HepG2 (cell line): Measurements from ENCODE around the gene SLC9C2. TPM values are rescaled to one million over a fixed set of nuclear protein-coding genes. Genes with fewer than 3 reads are reported as not detected.

Experiments
- ATAC-seq: fragments of 200-7000 bp; cut with Tn5 transposase; 3 replicates; pipeline ENCODE4 v1.9.1; 2020; ENCODE audit warnings: mild to moderate bottlenecking, moderate library complexity
- BruUV-seq: library from RNA; stranded (reverse); fragments of 400-500 nt; replicated peaks from 2 replicates; lab custom pipeline; 2021; lab: Mats Ljungman, UMichigan
- CTCF ChIA-PET: fragments of 300-600 bp; formaldehyde crosslinking; extraction: SDS; loops from one replicate; lab custom pipeline; 2021; ENCODE audit warnings: low total read pairs, inconsistent platforms, low intra/inter-chr PET ratio; lab: Yijun Ruan, JAX
- POLR2A ChIA-PET: fragments of 350-600 bp; sonication (Branson Sonifier 250); formaldehyde crosslinking; loops from one replicate; lab custom pipeline; 2020; ENCODE audit warnings: antibody characterized with exemption, inconsistent platforms; lab: Yijun Ruan, JAX
- DNase-seq: peaks from one replicate; pipeline ENCODE4 v3.0.0-alpha.2; 2015; ENCODE audit warnings: low spot score
- FAIRE-seq: peaks from 3 replicates; lab custom pipeline; 2011; peaks lifted over from hg19 to GRCh38; lab: Jason Lieb, UNC
- H2AFZ ChIP-seq: one replicate; pipeline ENCODE4 v1.6.1; 2011; ENCODE audit warnings: low read length, inconsistent platforms
- H3K27ac ChIP-seq: fragments of 300-600 bp; 3 replicates; pipeline ENCODE4 v1.8.0; 2011; ENCODE audit warnings: mixed run types, mild to moderate bottlenecking, mixed read lengths, low read length, inconsistent platforms; ENCODE audit not compliant: insufficient read depth; ENCODE audit errors: extremely low read length
- H3K27me3 ChIP-seq, 2 experiments: fragments of 200-600 bp in 1 of 2; 2 replicates in 1 of 2; 3 replicates in 1 of 2; pipeline versions ENCODE4 v1.6.0 to v1.8.0; 2011; ENCODE audit warnings: low read length in 2 of 2, mild to moderate bottlenecking in 2 of 2, moderate library complexity in 2 of 2, inconsistent platforms in 1 of 2; ENCODE audit not compliant: insufficient read depth in 2 of 2, control insufficient read depth in 1 of 2
- H3K36me3 ChIP-seq, 2 experiments: fragments of 200-600 bp in 1 of 2; replicated peaks in 1 of 2; 2 replicates in 1 of 2; 3 replicates in 1 of 2; pipeline versions ENCODE4 v1.5.1 to v1.8.0; 2011; ENCODE audit warnings: low read length in 2 of 2, inconsistent platforms in 1 of 2; ENCODE audit not compliant: insufficient read depth in 2 of 2, control insufficient read depth in 1 of 2
- H3K4me1 ChIP-seq: 2 replicates; pipeline ENCODE4 v1.5.1; 2012; ENCODE audit warnings: low read length, inconsistent platforms; ENCODE audit not compliant: insufficient read depth
- H3K4me2 ChIP-seq: 2 replicates; pipeline ENCODE4 v1.6.0; 2011; ENCODE audit warnings: low read depth, low read length, inconsistent platforms
- H3K4me3 ChIP-seq, 3 experiments: fragments of 200-600 bp in 1 of 3; sonication (generic), shearing (Covaris generic) in 1 of 3; replicated peaks in 1 of 3; 2 replicates each; pipeline ENCODE4 v1.5.1; 2011 to 2016; ENCODE audit warnings: low read length in 3 of 3, inconsistent platforms in 2 of 3, low read depth in 2 of 3, mild to moderate bottlenecking in 2 of 3, control low read depth in 1 of 3, mixed read lengths in 1 of 3; ENCODE audit not compliant: insufficient read depth in 1 of 3
- H3K79me2 ChIP-seq: one replicate; pipeline ENCODE4 v1.6.1; 2011; ENCODE audit warnings: low read length, inconsistent platforms; ENCODE audit not compliant: insufficient read depth
- H3K9ac ChIP-seq: 2 replicates; pipeline ENCODE4 v1.6.0; 2011; ENCODE audit warnings: mild to moderate bottlenecking, low read depth, low read length, inconsistent platforms; ENCODE audit not compliant: insufficient read depth
- H3K9me3 ChIP-seq: 2 replicates; pipeline ENCODE4 v1.5.1; 2012; ENCODE audit warnings: mild to moderate bottlenecking, low read length
- H4K20me1 ChIP-seq: 2 replicates; pipeline ENCODE4 v1.6.0; 2011; ENCODE audit warnings: inconsistent platforms, mild to moderate bottlenecking, low read length, moderate library complexity; ENCODE audit not compliant: insufficient read depth
- ETV6 ChIP-seq: sonication (generic); formaldehyde crosslinking; conservative IDR thresholded peaks from 2 replicates; pipeline ENCODE4 v1.4.0; 2020; ENCODE audit warnings: missing genetic modification reagents
- MXD4 ChIP-seq: IDR thresholded peaks from 2 replicates; pipeline ENCODE4 v1.6.1; 2016; ENCODE audit warnings: mild to moderate bottlenecking, missing biosample characterization, missing genetic modification reagents
- MYNN ChIP-seq: sonication (generic); formaldehyde crosslinking; IDR thresholded peaks from 2 replicates; pipeline ENCODE4 v1.4.0; 2020; ENCODE audit warnings: mild to moderate bottlenecking, low read depth, missing genetic modification reagents
- RARA ChIP-seq: IDR thresholded peaks from 2 replicates; pipeline ENCODE4 v1.6.1; 2016; ENCODE audit warnings: missing genetic modification reagents, missing compliant biosample characterization
- REXO4 ChIP-seq: sonication (generic); formaldehyde crosslinking; IDR thresholded peaks from 2 replicates; pipeline ENCODE4 v1.8.0; 2022; ENCODE audit warnings: missing genetic modification reagents, mild to moderate bottlenecking, borderline replicate concordance
- TBX3 ChIP-seq: fragments of 450-650 bp; IDR thresholded peaks from 2 replicates; pipeline ENCODE4 v1.6.1; 2017; ENCODE audit warnings: antibody characterized with exemption, mild to moderate bottlenecking, inconsistent platforms, borderline replicate concordance
- ZNF720 ChIP-seq: sonication (generic); formaldehyde crosslinking; IDR thresholded peaks from 2 replicates; pipeline ENCODE4 v1.4.0; 2020; ENCODE audit warnings: missing genetic modification reagents
- ZNF790 ChIP-seq: sonication (generic); formaldehyde crosslinking; IDR thresholded peaks from 2 replicates; pipeline ENCODE4 v1.8.0; 2022; ENCODE audit warnings: missing genetic modification reagents, mild to moderate bottlenecking, borderline replicate concordance
- ZSCAN9 ChIP-seq: IDR thresholded peaks from 2 replicates; pipeline ENCODE4 v1.6.1; 2016; ENCODE audit warnings: borderline replicate concordance
- WGBS: methylation state at CpG from one replicate; pipeline ENCODE4 v1.1.6; 2017; ENCODE audit warnings: low lambda C conversion rate; 5-methylcytosine and 5-hydroxymethylcytosine counted together
- in situ Hi-C: cut with HindIII; loops from 2 replicates; pipeline ENCODE4 v1.10.0; 2017; ENCODE audit warnings: low pct_unique_long_range_greater_than_20kb; ENCODE audit not compliant: extremely low pct_ligation_motif_present
- intact Hi-C: fragments of 100-400 bp; cut with micrococcal nuclease; formaldehyde crosslinking; loops from one replicate; pipeline ENCODE4 v1.10.0; 2022; ENCODE audit not compliant: unreplicated experiment
- polyA plus RNA-seq, 8 experiments: library from polyadenylated mRNA; depleted of rRNA in 3 of 8; stranded (reverse) in 7 of 8; unstranded in 1 of 8; fragments of >200 nt; fragmentation: Illumina TruSeq in 4 of 8; extraction: Trizol in 4 of 8; gene quantifications; 2 replicates each; pipeline versions ENCODE4 v1.2.1 to v1.2.3, GENCODE V29; 2011 to 2016; ENCODE audit warnings: low read depth in 4 of 8, missing spikeins in 1 of 8, mixed read lengths in 1 of 8; ENCODE audit not compliant: insufficient read depth in 1 of 8
- total RNA-seq, 5 experiments: library from RNA; depleted of rRNA; stranded (reverse); fragments of >200 nt; fragmentation: Illumina TruSeq; extraction: Trizol; gene quantifications; 2 replicates each; pipeline ENCODE4 v1.2.3, GENCODE V29; 2016; ENCODE audit warnings: low read depth in 1 of 5
- TF ChIP-seq, protein P1 (sequence below): sonication (generic); formaldehyde crosslinking; IDR thresholded peaks from 2 replicates; pipeline ENCODE4 v1.4.0; 2020; ENCODE audit warnings: missing genetic modification reagents
- TF ChIP-seq, protein P2 (sequence below): sonication (generic); formaldehyde crosslinking; IDR thresholded peaks from 2 replicates; pipeline ENCODE4 v1.4.0; 2020; ENCODE audit warnings: missing genetic modification reagents
- TF ChIP-seq, protein P3 (sequence below): sonication (generic); formaldehyde crosslinking; IDR thresholded peaks from 2 replicates; pipeline ENCODE4 v1.8.0; 2022; ENCODE audit warnings: mild to moderate bottlenecking, missing genetic modification reagents; ENCODE audit not compliant: insufficient replicate concordance
- TF ChIP-seq, protein P4 (sequence below): sonication (generic); formaldehyde crosslinking; IDR thresholded peaks from 2 replicates; pipeline ENCODE4 v1.4.0; 2020; ENCODE audit warnings: low read depth, mild to moderate bottlenecking, missing genetic modification reagents
- TF ChIP-seq, protein P5 (sequence below): sonication (generic); formaldehyde crosslinking; IDR thresholded peaks from 2 replicates; pipeline ENCODE4 v1.4.0; 2020; ENCODE audit warnings: mild to moderate bottlenecking, low read depth, missing genetic modification reagents

SLC9C2 gene
- total and polyA plus RNA-seq, 2 of the 13 experiments (the other 11 are each of a cell fraction or from before 2014, with no cell fraction given), result 0.03 TPM; not detected in 1

DNA sequence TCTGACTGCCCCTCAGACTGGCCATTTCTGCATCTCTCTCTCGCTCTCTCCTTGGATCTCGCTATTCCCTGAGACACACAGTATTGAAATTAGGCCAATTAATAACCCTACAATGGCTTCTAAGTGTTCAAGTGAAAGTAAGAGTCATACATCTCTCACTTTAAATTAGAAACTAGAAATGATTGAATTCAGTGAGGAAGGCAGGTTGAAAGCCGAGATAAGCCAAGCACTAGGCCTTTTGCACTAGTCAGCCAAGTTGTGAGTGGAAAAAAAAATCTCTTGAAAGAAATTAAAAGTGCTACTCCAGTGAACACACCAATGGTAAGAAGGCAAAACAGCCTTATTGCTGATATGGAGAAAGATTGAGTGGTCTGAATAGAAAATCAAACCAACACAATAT is 51.2 kb downstream of the SLC9C2 start (continued):
- TF ChIP-seq, protein P1, sequence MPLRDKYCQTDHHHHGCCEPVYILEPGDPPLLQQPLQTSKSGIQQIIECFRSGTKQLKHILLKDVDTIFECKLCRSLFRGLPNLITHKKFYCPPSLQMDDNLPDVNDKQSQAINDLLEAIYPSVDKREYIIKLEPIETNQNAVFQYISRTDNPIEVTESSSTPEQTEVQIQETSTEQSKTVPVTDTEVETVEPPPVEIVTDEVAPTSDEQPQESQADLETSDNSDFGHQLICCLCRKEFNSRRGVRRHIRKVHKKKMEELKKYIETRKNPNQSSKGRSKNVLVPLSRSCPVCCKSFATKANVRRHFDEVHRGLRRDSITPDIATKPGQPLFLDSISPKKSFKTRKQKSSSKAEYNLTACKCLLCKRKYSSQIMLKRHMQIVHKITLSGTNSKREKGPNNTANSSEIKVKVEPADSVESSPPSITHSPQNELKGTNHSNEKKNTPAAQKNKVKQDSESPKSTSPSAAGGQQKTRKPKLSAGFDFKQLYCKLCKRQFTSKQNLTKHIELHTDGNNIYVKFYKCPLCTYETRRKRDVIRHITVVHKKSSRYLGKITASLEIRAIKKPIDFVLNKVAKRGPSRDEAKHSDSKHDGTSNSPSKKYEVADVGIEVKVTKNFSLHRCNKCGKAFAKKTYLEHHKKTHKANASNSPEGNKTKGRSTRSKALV, result no peak
- TF ChIP-seq, protein P2, sequence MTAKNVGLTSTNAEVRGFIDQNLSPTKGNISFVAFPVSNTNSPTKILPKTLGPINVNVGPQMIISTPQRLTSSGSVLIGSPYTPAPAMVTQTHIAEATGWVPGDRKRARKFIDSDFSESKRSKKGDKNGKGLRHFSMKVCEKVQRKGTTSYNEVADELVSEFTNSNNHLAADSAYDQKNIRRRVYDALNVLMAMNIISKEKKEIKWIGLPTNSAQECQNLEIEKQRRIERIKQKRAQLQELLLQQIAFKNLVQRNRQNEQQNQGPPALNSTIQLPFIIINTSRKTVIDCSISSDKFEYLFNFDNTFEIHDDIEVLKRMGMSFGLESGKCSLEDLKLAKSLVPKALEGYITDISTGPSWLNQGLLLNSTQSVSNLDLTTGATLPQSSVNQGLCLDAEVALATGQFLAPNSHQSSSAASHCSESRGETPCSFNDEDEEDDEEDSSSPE, result no peak
- TF ChIP-seq, protein P3, sequence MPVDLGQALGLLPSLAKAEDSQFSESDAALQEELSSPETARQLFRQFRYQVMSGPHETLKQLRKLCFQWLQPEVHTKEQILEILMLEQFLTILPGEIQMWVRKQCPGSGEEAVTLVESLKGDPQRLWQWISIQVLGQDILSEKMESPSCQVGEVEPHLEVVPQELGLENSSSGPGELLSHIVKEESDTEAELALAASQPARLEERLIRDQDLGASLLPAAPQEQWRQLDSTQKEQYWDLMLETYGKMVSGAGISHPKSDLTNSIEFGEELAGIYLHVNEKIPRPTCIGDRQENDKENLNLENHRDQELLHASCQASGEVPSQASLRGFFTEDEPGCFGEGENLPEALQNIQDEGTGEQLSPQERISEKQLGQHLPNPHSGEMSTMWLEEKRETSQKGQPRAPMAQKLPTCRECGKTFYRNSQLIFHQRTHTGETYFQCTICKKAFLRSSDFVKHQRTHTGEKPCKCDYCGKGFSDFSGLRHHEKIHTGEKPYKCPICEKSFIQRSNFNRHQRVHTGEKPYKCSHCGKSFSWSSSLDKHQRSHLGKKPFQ (CRISPR knock-in tag), result no peak
- no peak for TF ChIP-seq REXO4 (CRISPR knock-in tag)
- TF ChIP-seq MYNN, result no peak
- TF ChIP-seq, protein P4, sequence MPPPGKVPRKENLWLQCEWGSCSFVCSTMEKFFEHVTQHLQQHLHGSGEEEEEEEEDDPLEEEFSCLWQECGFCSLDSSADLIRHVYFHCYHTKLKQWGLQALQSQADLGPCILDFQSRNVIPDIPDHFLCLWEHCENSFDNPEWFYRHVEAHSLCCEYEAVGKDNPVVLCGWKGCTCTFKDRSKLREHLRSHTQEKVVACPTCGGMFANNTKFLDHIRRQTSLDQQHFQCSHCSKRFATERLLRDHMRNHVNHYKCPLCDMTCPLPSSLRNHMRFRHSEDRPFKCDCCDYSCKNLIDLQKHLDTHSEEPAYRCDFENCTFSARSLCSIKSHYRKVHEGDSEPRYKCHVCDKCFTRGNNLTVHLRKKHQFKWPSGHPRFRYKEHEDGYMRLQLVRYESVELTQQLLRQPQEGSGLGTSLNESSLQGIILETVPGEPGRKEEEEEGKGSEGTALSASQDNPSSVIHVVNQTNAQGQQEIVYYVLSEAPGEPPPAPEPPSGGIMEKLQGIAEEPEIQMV (CRISPR knock-in tag), result no peak

DNA sequence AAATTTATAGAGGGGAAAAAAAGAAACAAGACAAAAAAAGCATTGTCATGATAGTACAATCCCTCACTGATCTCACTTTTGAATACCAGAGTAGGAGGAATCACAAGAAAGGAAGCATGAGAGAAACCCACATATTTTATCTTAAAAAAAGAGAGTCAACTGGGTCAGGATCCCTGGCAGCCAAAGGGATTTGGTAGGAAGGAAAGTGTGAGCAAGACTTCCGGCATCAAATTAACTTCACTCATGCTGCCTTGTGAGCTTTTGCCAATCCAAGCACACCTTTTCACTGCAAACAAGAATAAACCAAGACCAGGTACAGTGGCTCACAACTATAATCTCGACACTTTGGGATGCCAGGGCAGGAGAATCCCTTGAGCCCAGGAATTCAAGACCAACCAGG is 53.1 kb downstream of the SLC9C2 start:
- in situ Hi-C loops, result no loop called here
- Histone ChIP-seq H4K20me1 (no peaks in the 10 kb centered on the region), H3K9me3 (no peaks in the 10 kb centered on the region), H3K79me2 (no peaks in the 10 kb centered on the region), H3K27me3 (no peaks in the 10 kb centered on the region), H3K9ac (no peak overlapping the region), H3K4me2 (no peak overlapping the region), H2AFZ (no peak overlapping the region), H3K4me3 (no peak overlapping the region), H3K4me1 (no peaks in the 10 kb centered on the region), H3K36me3 (no peaks in the 10 kb centered on the region), H3K27ac (no peak overlapping the region)
- DNase-seq (no peak), FAIRE-seq (no peak), ATAC-seq (no peak)
- WGBS, result 23% methylated on average over 2 of the region's 2 CpGs
- CTCF ChIA-PET, result no interaction called here
- POLR2A ChIA-PET, result no interaction called here
- no TSS peak for BruUV-seq
- intact Hi-C loops, result no loop called here
- TF ChIP-seq, protein P5, sequence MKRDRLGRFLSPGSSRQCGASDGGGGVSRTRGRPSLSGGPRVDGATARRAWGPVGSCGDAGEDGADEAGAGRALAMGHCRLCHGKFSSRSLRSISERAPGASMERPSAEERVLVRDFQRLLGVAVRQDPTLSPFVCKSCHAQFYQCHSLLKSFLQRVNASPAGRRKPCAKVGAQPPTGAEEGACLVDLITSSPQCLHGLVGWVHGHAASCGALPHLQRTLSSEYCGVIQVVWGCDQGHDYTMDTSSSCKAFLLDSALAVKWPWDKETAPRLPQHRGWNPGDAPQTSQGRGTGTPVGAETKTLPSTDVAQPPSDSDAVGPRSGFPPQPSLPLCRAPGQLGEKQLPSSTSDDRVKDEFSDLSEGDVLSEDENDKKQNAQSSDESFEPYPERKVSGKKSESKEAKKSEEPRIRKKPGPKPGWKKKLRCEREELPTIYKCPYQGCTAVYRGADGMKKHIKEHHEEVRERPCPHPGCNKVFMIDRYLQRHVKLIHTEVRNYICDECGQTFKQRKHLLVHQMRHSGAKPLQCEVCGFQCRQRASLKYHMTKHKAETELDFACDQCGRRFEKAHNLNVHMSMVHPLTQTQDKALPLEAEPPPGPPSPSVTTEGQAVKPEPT (CRISPR knock-in tag), result no peak
- TF ChIP-seq RARA (CRISPR knock-in tag) (no peak), MXD4 (CRISPR knock-in tag) (no peak), ZNF720 (CRISPR knock-in tag) (no peak), ZNF790 (CRISPR knock-in tag) (no peak), TBX3 (no peak), ETV6 (CRISPR knock-in tag) (no peak), ZSCAN9 (CRISPR knock-in tag) (no peak)
- TF ChIP-seq, protein P2, result no peak
